Mucosa of descending colon (tissue), 3 donors: ENCODE results near the gene CDC42BPB. TPM values are rescaled to one million over a fixed set of nuclear protein-coding genes. Genes with fewer than 3 reads are reported as not detected.

ENCODE experiments used
- ATAC-seq: fragments of 200-7000 bp; cut with Tn5 transposase; one replicate; pipeline ENCODE4 v1.9.1; 2020; ENCODE audit warnings: mild to moderate bottlenecking, moderate library complexity
- DNase-seq, 3 donors: peaks; one replicate each; pipeline ENCODE4 v3.0.0-alpha.2; 2020
- H3K36me3 ChIP-seq: fragments of 200-600 bp; one replicate; pipeline ENCODE4 v1.8.0; 2021; ENCODE audit warnings: low read depth, mild to moderate bottlenecking
- H3K4me1 ChIP-seq: fragments of 200-600 bp; one replicate; pipeline ENCODE4 v1.8.0; 2021; ENCODE audit warnings: low read depth, mild to moderate bottlenecking
- H3K4me3 ChIP-seq: fragments of 200-600 bp; one replicate; pipeline ENCODE4 v1.8.0; 2021; ENCODE audit warnings: mild to moderate bottlenecking
- H3K9me3 ChIP-seq: fragments of 200-600 bp; one replicate; pipeline ENCODE4 v1.8.0; 2021; ENCODE audit warnings: mild to moderate bottlenecking
- intact Hi-C, 2 donors: fragments of 100-400 bp; cut with DNase I in 1 of 2; cut with micrococcal nuclease in 1 of 2; formaldehyde crosslinking; loops; one replicate each; pipeline versions ENCODE4 v1.11.0 to v1.11.1; 2022; cut with DNase I, micrococcal nuclease
- total RNA-seq, 3 donors: library from RNA; stranded (reverse); fragmentation: NEBNext Ultra II Directional in 2 of 3; extraction: Animal tissue kit (Norgen Biotek cat#: 25700) in 2 of 3; gene quantifications; one replicate each; pipeline versions ENCODE4 v1.2.1 to v1.2.4, GENCODE V29; 2021 to 2023
- TF ChIP-seq, protein P1 (sequence below): fragments of 200-600 bp; IDR thresholded peaks from one replicate; pipeline ENCODE4 v1.8.0; 2022; ENCODE audit warnings: antibody characterized with exemption, mild to moderate bottlenecking
- donor health status: DM: no; HTN: no; CAD: no; lungs with moderate emphysema.
- donor health status: DM: no; HTN: no; CAD: no.
- donor health status: DM: no; HTN: yes; CAD: no.

Gene CDC42BPB
- total RNA-seq, 3 donors from 2014 or later: 77.6 to 106 (median 84.4) TPM

DNA sequence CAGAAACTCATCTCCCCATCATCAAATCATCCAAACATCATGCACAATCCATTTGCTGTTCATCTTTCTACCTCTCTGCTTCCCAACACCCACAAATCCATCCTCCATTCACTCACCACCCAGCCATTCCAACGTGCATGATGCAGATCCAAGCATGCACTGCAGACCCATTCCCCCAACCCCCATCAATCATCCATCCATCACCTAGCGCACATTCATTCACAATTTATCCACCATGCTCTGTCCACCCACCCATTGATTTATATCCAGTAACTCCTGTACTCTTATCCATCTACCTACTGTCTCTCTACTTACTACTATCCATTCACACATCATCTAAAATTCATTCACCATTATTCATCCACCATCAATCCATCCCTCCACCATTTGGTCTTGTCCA, 138.9 kb downstream of the CDC42BPB start:
- TF ChIP-seq, protein P1, sequence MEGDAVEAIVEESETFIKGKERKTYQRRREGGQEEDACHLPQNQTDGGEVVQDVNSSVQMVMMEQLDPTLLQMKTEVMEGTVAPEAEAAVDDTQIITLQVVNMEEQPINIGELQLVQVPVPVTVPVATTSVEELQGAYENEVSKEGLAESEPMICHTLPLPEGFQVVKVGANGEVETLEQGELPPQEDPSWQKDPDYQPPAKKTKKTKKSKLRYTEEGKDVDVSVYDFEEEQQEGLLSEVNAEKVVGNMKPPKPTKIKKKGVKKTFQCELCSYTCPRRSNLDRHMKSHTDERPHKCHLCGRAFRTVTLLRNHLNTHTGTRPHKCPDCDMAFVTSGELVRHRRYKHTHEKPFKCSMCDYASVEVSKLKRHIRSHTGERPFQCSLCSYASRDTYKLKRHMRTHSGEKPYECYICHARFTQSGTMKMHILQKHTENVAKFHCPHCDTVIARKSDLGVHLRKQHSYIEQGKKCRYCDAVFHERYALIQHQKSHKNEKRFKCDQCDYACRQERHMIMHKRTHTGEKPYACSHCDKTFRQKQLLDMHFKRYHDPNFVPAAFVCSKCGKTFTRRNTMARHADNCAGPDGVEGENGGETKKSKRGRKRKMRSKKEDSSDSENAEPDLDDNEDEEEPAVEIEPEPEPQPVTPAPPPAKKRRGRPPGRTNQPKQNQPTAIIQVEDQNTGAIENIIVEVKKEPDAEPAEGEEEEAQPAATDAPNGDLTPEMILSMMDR: no peak
- Histone ChIP-seq H3K4me3 (no peak overlapping the region), H3K9me3 (no peaks in the 10 kb centered on the region), H3K36me3 (no peaks in the 10 kb centered on the region), H3K4me1 (peaks cover 4% of the 10 kb centered on the region)
- intact Hi-C loops: loop anchor here in 1 of 2 donors (10.0 kb wide), 1 partner anchor 144 kb away; the partner anchor contains the start of gene TRAF3
- DNase-seq: no peak
- no peak for ATAC-seq

GRCh38 chr14:102917469-102918211, 139.7 kb downstream of the CDC42BPB start:
- intact Hi-C loops: loop anchor here in 1 of 2 donors (10.0 kb wide), 1 partner anchor 143 kb away; the partner anchor contains the start of gene TRAF3
- Histone ChIP-seq H3K4me3 (no peak overlapping the region), H3K9me3 (no peaks in the 10 kb centered on the region), H3K4me1 (no peaks in the 10 kb centered on the region), H3K36me3 (no peaks in the 10 kb centered on the region)
- TF ChIP-seq, protein P1: peak; percentile 14
- peak; percentile 9 for ATAC-seq
- peak; percentile 64 to 87 (median 73) for DNase-seq

DNA sequence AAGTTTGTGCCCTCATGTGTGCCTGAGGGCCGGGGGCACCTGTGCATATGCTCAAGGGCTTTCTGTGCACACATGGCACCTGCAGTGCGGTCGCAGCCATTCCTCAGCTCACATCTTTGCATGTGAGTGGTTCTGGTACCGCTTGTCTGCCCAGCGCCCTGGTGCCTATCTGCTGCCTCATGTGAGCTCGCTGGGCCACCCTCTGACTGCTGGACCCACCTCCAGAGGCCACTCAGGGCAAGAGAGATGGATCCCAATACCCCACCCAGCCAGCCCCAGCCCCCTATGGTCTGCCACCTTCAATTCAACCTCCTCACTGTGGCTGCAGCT, 140.3 kb downstream of the CDC42BPB start:
- DNase-seq (no peak), ATAC-seq (peak; percentile 37)
- Histone ChIP-seq H3K4me3 (no peak overlapping the region), H3K4me1 (no peaks in the 10 kb centered on the region), H3K9me3 (no peaks in the 10 kb centered on the region), H3K36me3 (no peaks in the 10 kb centered on the region)
- intact Hi-C loops: loop anchor here in 1 of 2 donors (10.0 kb wide), 1 partner anchor 142 kb away; the partner anchor contains the start of gene TRAF3
- TF ChIP-seq, protein P1: no peak

GRCh38 chr14:102916347-102917055, 140.8 kb downstream of the CDC42BPB start:
- no peaks in the 10 kb centered on the region for H3K4me1 ChIP-seq
- peak; percentile 9 for ATAC-seq
- intact Hi-C loops: loop anchor here in 1 of 2 donors (10.0 kb wide), 1 partner anchor 142 kb away; the partner anchor contains the start of gene TRAF3

GRCh38 chr14:102915292-102916110, 141.8 kb downstream of the CDC42BPB start:
- no peak for DNase-seq
- H3K36me3 ChIP-seq: no peaks in the 10 kb centered on the region
- no peaks in the 10 kb centered on the region for H3K4me1 ChIP-seq
- ATAC-seq: no peak
- no peak overlapping the region for H3K4me3 ChIP-seq
- intact Hi-C loops: loop anchor here in 1 of 2 donors (10.0 kb wide), 1 partner anchor 141 kb away; the partner anchor contains the start of gene TRAF3
- TF ChIP-seq, protein P1: no peak
- H3K9me3 ChIP-seq: no peaks in the 10 kb centered on the region

More at GRCh38 chr14:102916347-102917055, 140.8 kb downstream of the CDC42BPB start:
- TF ChIP-seq, protein P1: no peak
- Histone ChIP-seq H3K36me3 (no peaks in the 10 kb centered on the region), H3K4me3 (no peak overlapping the region), H3K9me3 (no peaks in the 10 kb centered on the region)
- DNase-seq: no peak
